ENCODE measurements around the gene XRCC4. TPM values are rescaled to one million over a fixed set of nuclear protein-coding genes. Genes with fewer than 3 reads are reported as not detected.

XRCC4 gene
- total RNA-seq, 1 experiment from 2014 or later: 13.8 TPM

GRCh38 chr5:83145882-83146331 is 68.6 kb downstream of the XRCC4 start:
- H3K9ac ChIP-seq (ENCODE audit: low read length): no peak overlapping the region
- H3K27me3 ChIP-seq (ENCODE audit: low read length): no peaks in the 10 kb centered on the region
- no TSS peak for BruUV-seq (replicated peaks)
- intact Hi-C loops (cut with micrococcal nuclease): no loop called here
- POLR2A ChIA-PET (ENCODE audit: unreplicated experiment): no interaction called here
- H3K9me2 ChIP-seq (replicated peaks; ENCODE audit: low read length): no peaks in the 10 kb centered on the region
- TF ChIP-seq EZH2phosphoT487 (IDR thresholded peaks at IDR 0.05; ENCODE audit: borderline replicate concordance, low read length) (no peak), EZH2 (IDR thresholded peaks at IDR 0.05; ENCODE audit: low read length, unreplicated experiment) (no peak), CTCF (conservative IDR thresholded peaks at IDR 0.05; ENCODE audit: low read depth, low read length) (no peak)
- CTCF ChIA-PET: interaction anchor here (0.6 kb wide), 1 partner anchor 136 kb away, joined by 4 read pairs; no protein-coding TSS in a partner anchor
- ATAC-seq (no peak), DNase-seq (no peak)
- H2AFZ ChIP-seq (ENCODE audit: low read length): no peak overlapping the region
- H3K4me1 ChIP-seq (ENCODE audit: insufficient read depth, low read length): no peaks in the 10 kb centered on the region
- H3K9me3 ChIP-seq (ENCODE audit: low read length): no peaks in the 10 kb centered on the region
- H3K4me3 ChIP-seq (ENCODE audit: low read length): no peak overlapping the region
- H3K79me2 ChIP-seq (ENCODE audit: low read length): no peaks in the 10 kb centered on the region
- H3K27ac ChIP-seq (ENCODE audit: low read length): no peak overlapping the region
- no peaks in the 10 kb centered on the region for H3K36me3 ChIP-seq (ENCODE audit: low read depth, low read length)
- no peaks in the 10 kb centered on the region for H4K20me1 ChIP-seq (ENCODE audit: low read length)
- H3K4me2 ChIP-seq (ENCODE audit: low read length): no peak overlapping the region
- H3F3A ChIP-seq (ENCODE audit: low read length, unreplicated experiment): no peaks in the 10 kb centered on the region

DNA sequence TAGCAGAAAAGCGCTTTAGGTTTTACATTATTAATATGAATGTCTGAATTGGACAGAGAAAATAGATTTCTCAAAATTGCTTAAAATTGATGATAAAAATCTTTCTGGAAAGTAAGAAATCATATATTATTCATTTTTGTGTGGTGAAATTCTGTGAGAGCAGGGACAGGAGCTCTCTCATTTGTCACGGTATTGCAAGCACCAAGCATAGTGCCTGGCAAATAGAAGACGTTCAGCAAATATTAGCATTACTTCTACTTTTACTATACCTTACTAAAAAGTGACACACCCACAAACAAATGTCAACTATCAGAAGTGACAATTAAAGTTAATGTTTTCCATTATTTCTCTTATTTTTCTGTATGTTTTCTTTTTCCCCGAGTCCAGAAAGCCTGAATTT is 69.1 kb downstream of the XRCC4 start:
- no peak for TF ChIP-seq EZH2 (IDR thresholded peaks at IDR 0.05; ENCODE audit: low read length, unreplicated experiment)
- no peak for TF ChIP-seq CTCF (conservative IDR thresholded peaks at IDR 0.05; ENCODE audit: low read depth, low read length)
- TF ChIP-seq EZH2phosphoT487 (IDR thresholded peaks at IDR 0.05; ENCODE audit: borderline replicate concordance, low read length): no peak
- no peaks in the 10 kb centered on the region for H3K36me3 ChIP-seq (ENCODE audit: low read depth, low read length)
- H3K4me2 ChIP-seq (ENCODE audit: low read length): no peak overlapping the region
- DNase-seq (no peak), ATAC-seq (no peak)
- H4K20me1 ChIP-seq (ENCODE audit: low read length): no peaks in the 10 kb centered on the region
- no peaks in the 10 kb centered on the region for H3K27me3 ChIP-seq (ENCODE audit: low read length)
- no peaks in the 10 kb centered on the region for H3K4me1 ChIP-seq (ENCODE audit: insufficient read depth, low read length)
- no peaks in the 10 kb centered on the region for H3F3A ChIP-seq (ENCODE audit: low read length, unreplicated experiment)
- no peaks in the 10 kb centered on the region for H3K9me2 ChIP-seq (replicated peaks; ENCODE audit: low read length)
- no TSS peak for BruUV-seq (replicated peaks)
- H2AFZ ChIP-seq (ENCODE audit: low read length): no peak overlapping the region
- ChIA-PET CTCF (interaction anchor here (0.6 kb wide), 1 partner anchor 135 kb away, joined by 4 read pairs; no protein-coding TSS in a partner anchor), POLR2A (ENCODE audit: unreplicated experiment) (no interaction called here)
- no peaks in the 10 kb centered on the region for H3K79me2 ChIP-seq (ENCODE audit: low read length)
- no peak overlapping the region for H3K4me3 ChIP-seq (ENCODE audit: low read length)
- intact Hi-C loops (cut with micrococcal nuclease): no loop called here
- H3K9ac ChIP-seq (ENCODE audit: low read length): no peak overlapping the region
- H3K9me3 ChIP-seq (ENCODE audit: low read length): no peaks in the 10 kb centered on the region
- no peak overlapping the region for H3K27ac ChIP-seq (ENCODE audit: low read length)

DNA sequence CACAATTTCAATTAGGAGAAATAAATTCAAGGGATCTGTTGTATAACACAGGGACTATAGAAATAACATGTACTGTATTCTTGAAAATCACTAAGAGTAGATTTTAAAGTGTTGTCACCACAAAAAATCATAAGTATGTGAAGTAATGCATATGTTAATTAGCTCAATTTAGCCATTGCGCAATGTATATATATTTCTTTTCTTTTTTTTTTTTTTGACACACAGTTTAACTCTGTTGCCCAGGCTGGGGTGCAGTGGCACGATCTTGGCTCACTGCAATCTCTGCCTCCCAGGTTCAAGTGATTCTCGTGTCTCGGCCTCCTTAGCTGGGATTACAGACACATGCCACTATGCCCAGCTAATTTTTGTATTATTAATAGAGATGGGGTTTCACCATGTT is 70.2 kb downstream of the XRCC4 start:
- Histone ChIP-seq H3K9ac (ENCODE audit: low read length) (no peak overlapping the region), H3K9me2 (replicated peaks; ENCODE audit: low read length) (no peaks in the 10 kb centered on the region), H3K27me3 (ENCODE audit: low read length) (no peaks in the 10 kb centered on the region), H3K79me2 (ENCODE audit: low read length) (no peaks in the 10 kb centered on the region), H3K4me1 (ENCODE audit: insufficient read depth, low read length) (no peaks in the 10 kb centered on the region), H3K4me2 (ENCODE audit: low read length) (no peak overlapping the region), H3K9me3 (ENCODE audit: low read length) (no peaks in the 10 kb centered on the region), H3K27ac (ENCODE audit: low read length) (no peak overlapping the region), H3F3A (ENCODE audit: low read length, unreplicated experiment) (no peaks in the 10 kb centered on the region), H4K20me1 (ENCODE audit: low read length) (no peaks in the 10 kb centered on the region), H3K4me3 (ENCODE audit: low read length) (no peak overlapping the region), H2AFZ (ENCODE audit: low read length) (no peak overlapping the region), H3K36me3 (ENCODE audit: low read depth, low read length) (no peaks in the 10 kb centered on the region)
- DNase-seq: no peak
- POLR2A ChIA-PET (ENCODE audit: unreplicated experiment): no interaction called here
- intact Hi-C loops (cut with micrococcal nuclease): no loop called here
- BruUV-seq (replicated peaks): no TSS peak
- TF ChIP-seq CTCF (conservative IDR thresholded peaks at IDR 0.05; ENCODE audit: low read depth, low read length) (no peak), EZH2 (IDR thresholded peaks at IDR 0.05; ENCODE audit: low read length, unreplicated experiment) (no peak), EZH2phosphoT487 (IDR thresholded peaks at IDR 0.05; ENCODE audit: borderline replicate concordance, low read length) (no peak)
- ATAC-seq: no peak
- CTCF ChIA-PET: no interaction called here
